HG02885 (cell line): ENCODE measurements around the gene CNTN1.

ENCODE experiments used
- ATAC-seq: cut with Tn5 transposase; IDR thresholded peaks from one replicate; pipeline ENCODE4 v1.9.1; 2021; ENCODE audit warnings: mild to moderate bottlenecking; ENCODE audit not compliant: unreplicated experiment, poor library complexity

CNTN1 gene

GRCh38 chr12:40945772-40946171 is 253.5 kb downstream of the CNTN1 start:
- ATAC-seq = no peak

- ATAC-seq = no peak
Measured at GRCh38 chr12:40946612-40947194, 254.5 kb downstream of the CNTN1 start.

GRCh38 chr12:40947797-40948196 is 255.6 kb downstream of the CNTN1 start:
- no peak for ATAC-seq

GRCh38 chr12:40953076-40953475 is 260.8 kb downstream of the CNTN1 start:
- no peak for ATAC-seq

GRCh38 chr12:40957417-40957816 is 265.2 kb downstream of the CNTN1 start:
- ATAC-seq = no peak

- ATAC-seq = no peak
Measured at GRCh38 chr12:40959041-40959440, 266.8 kb downstream of the CNTN1 start.

- ATAC-seq = no peak
Measured at GRCh38 chr12:40963751-40964150, 271.5 kb downstream of the CNTN1 start.

- ATAC-seq = no peak
Measured at GRCh38 chr12:40969796-40970195, 277.6 kb downstream of the CNTN1 start.

- no peak for ATAC-seq
Measured at GRCh38 chr12:40970320-40970907, 278.2 kb downstream of the CNTN1 start.

GRCh38 chr12:40971911-40972310 is 279.7 kb downstream of the CNTN1 start:
- ATAC-seq = no peak

GRCh38 chr12:40976546-40976945 is 284.3 kb downstream of the CNTN1 start:
- no peak for ATAC-seq

- no peak for ATAC-seq
Measured at GRCh38 chr12:40980427-40980961, 288.3 kb downstream of the CNTN1 start.

- ATAC-seq = no peak
Measured at GRCh38 chr12:40986001-40986400, 293.8 kb downstream of the CNTN1 start.

GRCh38 chr12:40988355-40988754 is 296.1 kb downstream of the CNTN1 start:
- no peak for ATAC-seq

GRCh38 chr12:40988824-40989223 is 296.6 kb downstream of the CNTN1 start:
- ATAC-seq = no peak

- ATAC-seq = no peak
Measured at GRCh38 chr12:40989785-40990184, 297.5 kb downstream of the CNTN1 start.

- no peak for ATAC-seq
Measured at GRCh38 chr12:40992158-40992557, 299.9 kb downstream of the CNTN1 start.

GRCh38 chr12:40992674-40993073 is 300.4 kb downstream of the CNTN1 start:
- no peak for ATAC-seq

GRCh38 chr12:40993158-40993557 is 300.9 kb downstream of the CNTN1 start:
- no peak for ATAC-seq

- no peak for ATAC-seq
Measured at GRCh38 chr12:40996091-40996490, 303.9 kb downstream of the CNTN1 start.

- no peak for ATAC-seq
Measured at GRCh38 chr12:40999210-40999609, 307.0 kb downstream of the CNTN1 start.

- ATAC-seq = no peak
Measured at GRCh38 chr12:41008472-41008871, 316.2 kb downstream of the CNTN1 start.
